Activated T-helper 17 cell treated with anti-CD3 and anti-CD28 coated beads, Interleukin-2, amount 50 U/mL, for 72 hours (primary cell): ENCODE data around the gene PCDH9. TPM values are rescaled to one million over a fixed set of nuclear protein-coding genes. Genes with fewer than 3 reads are reported as not detected.

Experiments used
- ATAC-seq: fragments of 150-1000 bp; cut with Tn5 transposase; replicated peaks from 2 replicates; pipeline ENCODE4 v1.10.0; 2021; ENCODE audit warnings: mild to moderate bottlenecking, moderate library complexity
- H3K27ac Mint-ChIP-seq: one replicate; pipeline ENCODE4 v1.8.0; 2022; ENCODE audit warnings: mixed read lengths
- H3K27me3 Mint-ChIP-seq: one replicate; pipeline ENCODE4 v1.8.0; 2022; ENCODE audit warnings: mixed read lengths
- H3K36me3 Mint-ChIP-seq: one replicate; pipeline ENCODE4 v1.8.0; 2022; ENCODE audit warnings: low read depth, mild to moderate bottlenecking, mixed read lengths
- H3K4me1 Mint-ChIP-seq: one replicate; pipeline ENCODE4 v1.8.0; 2022; ENCODE audit warnings: mixed read lengths
- H3K4me3 Mint-ChIP-seq: one replicate; pipeline ENCODE4 v1.8.0; 2022; ENCODE audit warnings: mild to moderate bottlenecking, mixed read lengths
- H3K9me3 Mint-ChIP-seq: one replicate; pipeline ENCODE4 v1.8.0; 2022; ENCODE audit warnings: mixed read lengths
- total RNA-seq, 2 donors: library from RNA; stranded (reverse); gene quantifications; one replicate each; pipeline ENCODE4 v1.2.3, GENCODE V29; 2022

PCDH9 gene
- total RNA-seq, 2 donors from 2014 or later = 0.11 TPM

- Mint-ChIP-seq H3K27ac (no peak overlapping the region), H3K9me3 (peaks cover 8% of the 10 kb centered on the region), H3K4me3 (no peak overlapping the region), H3K36me3 (no peaks in the 10 kb centered on the region), H3K27me3 (no peaks in the 10 kb centered on the region), H3K4me1 (no peaks in the 10 kb centered on the region)
- no peak for ATAC-seq
These were observed 612.4 kb downstream of the PCDH9 start for GRCh38 chr13:66617786-66618185.

GRCh38 chr13:66612983-66613382, 617.2 kb downstream of the PCDH9 start:
- H3K4me3 Mint-ChIP-seq = no peak overlapping the region
- no peaks in the 10 kb centered on the region for H3K36me3 Mint-ChIP-seq
- H3K9me3 Mint-ChIP-seq = peaks cover 3% of the 10 kb centered on the region
- H3K4me1 Mint-ChIP-seq = no peaks in the 10 kb centered on the region
- ATAC-seq = no peak
- H3K27ac Mint-ChIP-seq = no peak overlapping the region
- H3K27me3 Mint-ChIP-seq = no peaks in the 10 kb centered on the region

GRCh38 chr13:66586489-66586888, 643.6 kb downstream of the PCDH9 start:
- Mint-ChIP-seq H3K27me3 (no peaks in the 10 kb centered on the region), H3K4me3 (no peak overlapping the region), H3K4me1 (no peaks in the 10 kb centered on the region), H3K36me3 (no peaks in the 10 kb centered on the region), H3K9me3 (peaks cover 7% of the 10 kb centered on the region), H3K27ac (no peak overlapping the region)
- no peak for ATAC-seq

DNA sequence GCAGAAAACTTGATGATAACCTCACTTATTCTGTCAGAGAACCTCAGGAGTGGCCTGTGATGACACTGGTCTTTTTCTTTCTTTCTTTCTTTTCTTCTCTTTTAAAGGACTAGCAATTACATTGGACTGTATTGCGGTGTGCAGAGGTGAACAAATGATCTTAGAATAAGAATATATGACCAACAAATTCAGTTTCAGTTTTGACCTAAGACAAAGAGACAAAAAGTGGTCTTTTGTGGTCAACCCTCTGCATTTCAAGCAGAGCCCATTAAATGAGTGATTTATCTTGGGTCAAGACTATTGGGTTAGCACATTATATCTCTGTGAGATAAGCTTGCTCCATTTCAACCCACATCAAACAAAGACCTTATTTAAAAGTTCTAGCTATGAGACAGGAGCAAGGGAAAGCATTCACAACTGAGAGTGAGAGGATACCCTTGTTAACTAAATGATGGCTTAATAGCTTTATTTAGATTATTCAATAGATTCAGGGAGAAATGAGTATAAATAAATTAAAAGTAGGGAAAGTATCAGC, 644.4 kb downstream of the PCDH9 start:
- no peaks in the 10 kb centered on the region for H3K4me1 Mint-ChIP-seq
- ATAC-seq = no peak

DNA sequence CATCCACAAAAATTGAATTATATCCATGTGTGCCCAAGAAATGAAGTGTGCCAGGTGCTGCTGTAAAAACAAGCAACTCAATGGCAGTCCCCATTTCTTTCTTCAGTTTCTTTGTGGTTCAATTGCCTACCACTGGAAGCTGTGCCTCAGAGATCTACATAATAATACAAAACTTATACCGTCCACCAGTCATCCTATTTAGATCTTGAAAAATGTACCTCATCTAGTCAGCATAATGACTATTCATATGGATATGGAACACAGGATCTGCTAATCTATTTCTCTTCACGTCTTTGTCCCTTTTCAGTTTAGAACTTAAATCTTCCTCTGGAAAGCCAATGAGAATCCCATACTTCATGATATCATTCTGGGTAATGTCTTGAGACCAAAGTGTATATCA, 648.5 kb downstream of the PCDH9 start:
- Mint-ChIP-seq H3K4me3 (no peak overlapping the region), H3K4me1 (no peaks in the 10 kb centered on the region), H3K9me3 (peaks cover 7% of the 10 kb centered on the region), H3K27ac (no peak overlapping the region), H3K36me3 (no peaks in the 10 kb centered on the region), H3K27me3 (no peaks in the 10 kb centered on the region)
- ATAC-seq = no peak

More for the DNA sequence above, 644.4 kb downstream of the PCDH9 start:
- Mint-ChIP-seq H3K36me3 (no peaks in the 10 kb centered on the region), H3K9me3 (peaks cover 7% of the 10 kb centered on the region), H3K27me3 (no peaks in the 10 kb centered on the region), H3K27ac (no peak overlapping the region), H3K4me3 (no peak overlapping the region)

DNA sequence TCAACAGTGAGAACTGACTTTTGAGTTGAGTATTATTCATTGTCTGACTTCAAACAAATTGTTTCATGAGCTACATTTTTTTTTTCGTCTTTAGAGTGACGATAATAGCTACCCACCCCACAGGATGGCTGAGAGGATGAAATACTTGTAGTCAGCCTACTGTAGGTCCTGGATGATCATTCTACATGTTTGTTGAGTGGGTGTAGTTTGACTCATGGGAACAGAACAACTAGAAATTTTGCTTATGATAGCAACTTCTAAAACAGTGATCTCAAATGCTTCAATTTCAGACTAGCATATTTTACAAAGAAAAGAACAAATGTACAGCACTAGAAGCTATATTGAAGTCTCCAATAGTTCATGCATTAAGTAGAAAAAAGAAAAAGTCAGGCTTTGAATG, 651.8 kb downstream of the PCDH9 start:
- ATAC-seq = no peak
- Mint-ChIP-seq H3K27me3 (no peaks in the 10 kb centered on the region), H3K4me3 (no peak overlapping the region), H3K36me3 (no peaks in the 10 kb centered on the region), H3K27ac (no peak overlapping the region), H3K4me1 (no peaks in the 10 kb centered on the region), H3K9me3 (peaks cover 5% of the 10 kb centered on the region)

GRCh38 chr13:66577358-66577757, 652.8 kb downstream of the PCDH9 start:
- Mint-ChIP-seq H3K27me3 (no peaks in the 10 kb centered on the region), H3K4me1 (no peaks in the 10 kb centered on the region), H3K27ac (no peak overlapping the region), H3K9me3 (peaks cover 5% of the 10 kb centered on the region), H3K36me3 (no peaks in the 10 kb centered on the region), H3K4me3 (no peak overlapping the region)
- no peak for ATAC-seq

GRCh38 chr13:66576381-66576780, 653.8 kb downstream of the PCDH9 start:
- Mint-ChIP-seq H3K9me3 (peaks cover 5% of the 10 kb centered on the region), H3K27me3 (no peaks in the 10 kb centered on the region), H3K4me3 (no peak overlapping the region), H3K27ac (no peak overlapping the region), H3K4me1 (no peaks in the 10 kb centered on the region), H3K36me3 (no peaks in the 10 kb centered on the region)
- ATAC-seq = no peak

DNA sequence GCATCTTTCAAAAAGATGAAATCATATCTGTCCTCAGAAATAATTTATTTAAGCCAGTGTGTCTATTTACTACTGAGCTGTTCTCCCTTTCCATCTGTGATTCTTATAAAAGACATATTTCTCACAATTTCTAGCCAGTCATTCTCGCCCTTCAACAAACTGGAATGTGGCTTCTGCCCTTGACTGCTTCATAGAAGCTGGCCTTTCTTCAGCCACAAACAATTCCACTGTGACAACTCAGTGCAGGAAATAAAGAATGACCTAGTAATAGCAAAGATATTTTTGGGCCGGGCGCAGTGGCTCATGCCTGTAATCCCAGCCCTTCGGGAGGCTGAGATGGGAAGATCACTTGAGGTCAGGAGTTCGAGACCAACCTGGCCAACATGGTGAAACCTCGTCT, 655.5 kb downstream of the PCDH9 start:
- no peak for ATAC-seq
- no peak overlapping the region for H3K27ac Mint-ChIP-seq
- H3K27me3 Mint-ChIP-seq = no peaks in the 10 kb centered on the region
- peaks cover 5% of the 10 kb centered on the region for H3K9me3 Mint-ChIP-seq
- H3K36me3 Mint-ChIP-seq = no peaks in the 10 kb centered on the region
- no peak overlapping the region for H3K4me3 Mint-ChIP-seq
- no peaks in the 10 kb centered on the region for H3K4me1 Mint-ChIP-seq

DNA sequence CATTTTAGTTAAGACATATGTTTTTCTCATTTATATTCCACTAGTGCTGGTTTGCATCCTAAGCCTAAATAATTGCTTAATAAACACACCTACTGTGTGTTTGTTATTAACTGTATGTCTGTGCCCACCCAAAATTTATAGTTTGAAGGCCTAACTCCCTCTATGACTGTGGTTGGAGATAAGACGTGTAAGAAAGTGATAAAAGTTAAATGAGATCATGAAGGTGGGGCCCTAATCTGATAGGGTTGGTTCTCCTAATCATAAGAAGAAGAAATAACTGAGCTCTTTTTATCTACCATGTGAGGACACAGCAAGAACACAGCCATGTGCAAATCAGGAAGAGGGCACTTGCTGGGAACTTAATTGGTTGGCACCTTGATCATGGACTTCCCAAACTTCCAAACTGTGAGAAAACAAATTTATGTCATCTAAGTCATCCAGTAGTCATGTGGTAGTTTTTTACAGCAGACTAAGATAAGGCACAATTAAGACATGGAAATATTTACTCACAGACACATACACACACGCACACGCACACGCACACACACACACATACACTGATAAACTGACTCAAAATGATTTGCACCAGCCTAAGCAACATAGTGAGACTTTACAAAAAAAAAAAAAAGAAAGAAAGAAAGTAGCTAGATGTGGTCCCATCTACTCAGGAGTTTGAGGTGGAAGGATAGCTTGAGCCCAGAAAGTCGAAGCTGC, 662.1 kb downstream of the PCDH9 start:
- Mint-ChIP-seq H3K9me3 (peaks cover 3% of the 10 kb centered on the region), H3K27me3 (no peaks in the 10 kb centered on the region), H3K27ac (no peak overlapping the region), H3K4me1 (no peaks in the 10 kb centered on the region), H3K36me3 (no peaks in the 10 kb centered on the region), H3K4me3 (no peak overlapping the region)
- no peak for ATAC-seq

DNA sequence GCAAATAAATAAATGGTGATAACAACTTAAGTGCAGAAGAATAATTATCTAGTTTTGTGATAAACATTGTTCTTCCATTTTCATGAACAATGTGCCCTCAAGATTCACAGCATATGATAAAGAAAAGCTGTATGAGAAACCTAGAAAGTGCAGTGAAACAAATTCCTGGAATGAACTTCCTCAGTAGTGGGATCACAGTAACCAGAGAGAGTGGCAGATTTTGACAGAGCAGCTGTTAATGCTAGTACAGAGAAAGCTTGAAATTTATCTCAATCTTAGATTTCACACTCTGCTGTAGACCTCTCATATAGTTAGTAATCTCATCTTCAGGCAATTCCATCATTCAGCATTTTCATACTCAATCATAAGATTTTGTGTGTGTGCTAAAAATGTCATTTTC, 664.9 kb downstream of the PCDH9 start:
- Mint-ChIP-seq H3K9me3 (peaks cover 3% of the 10 kb centered on the region), H3K36me3 (no peaks in the 10 kb centered on the region), H3K4me3 (no peak overlapping the region), H3K27me3 (no peaks in the 10 kb centered on the region), H3K4me1 (no peaks in the 10 kb centered on the region), H3K27ac (no peak overlapping the region)
- ATAC-seq = no peak

- no peaks in the 10 kb centered on the region for H3K27me3 Mint-ChIP-seq
- H3K4me3 Mint-ChIP-seq = no peak overlapping the region
- peaks cover 3% of the 10 kb centered on the region for H3K9me3 Mint-ChIP-seq
- no peak overlapping the region for H3K27ac Mint-ChIP-seq
- no peak for ATAC-seq
- H3K36me3 Mint-ChIP-seq = no peaks in the 10 kb centered on the region
- no peaks in the 10 kb centered on the region for H3K4me1 Mint-ChIP-seq
These were observed 667.1 kb downstream of the PCDH9 start for GRCh38 chr13:66563076-66563475.

DNA sequence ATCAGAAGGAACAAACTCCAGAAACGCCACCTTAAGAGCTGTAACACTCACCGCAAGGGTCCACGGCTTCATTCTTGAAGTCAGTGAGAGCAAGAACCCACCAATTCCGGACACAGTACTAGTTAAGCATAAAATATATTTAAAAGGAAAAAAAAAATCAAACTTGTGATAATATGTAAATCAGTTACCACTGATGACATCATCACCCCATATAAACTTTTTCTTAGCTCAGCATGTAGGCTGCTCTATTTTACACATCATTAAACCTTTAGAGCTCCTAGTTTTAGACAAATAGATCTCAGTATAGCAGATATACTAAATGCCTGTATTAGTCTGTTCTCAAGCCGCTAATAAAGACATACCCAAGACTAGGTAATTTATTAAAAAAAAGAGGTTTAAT, 668.1 kb downstream of the PCDH9 start:
- peaks cover 8% of the 10 kb centered on the region for H3K9me3 Mint-ChIP-seq
- no peaks in the 10 kb centered on the region for H3K36me3 Mint-ChIP-seq
- ATAC-seq = no peak
- no peak overlapping the region for H3K27ac Mint-ChIP-seq
- no peaks in the 10 kb centered on the region for H3K4me1 Mint-ChIP-seq
- H3K4me3 Mint-ChIP-seq = no peak overlapping the region
- no peaks in the 10 kb centered on the region for H3K27me3 Mint-ChIP-seq

- Mint-ChIP-seq H3K27ac (no peak overlapping the region), H3K9me3 (peaks cover 8% of the 10 kb centered on the region), H3K27me3 (no peaks in the 10 kb centered on the region), H3K4me1 (no peaks in the 10 kb centered on the region), H3K4me3 (no peak overlapping the region), H3K36me3 (no peaks in the 10 kb centered on the region)
- ATAC-seq = no peak
These were observed 669.1 kb downstream of the PCDH9 start for GRCh38 chr13:66560991-66561390.

DNA sequence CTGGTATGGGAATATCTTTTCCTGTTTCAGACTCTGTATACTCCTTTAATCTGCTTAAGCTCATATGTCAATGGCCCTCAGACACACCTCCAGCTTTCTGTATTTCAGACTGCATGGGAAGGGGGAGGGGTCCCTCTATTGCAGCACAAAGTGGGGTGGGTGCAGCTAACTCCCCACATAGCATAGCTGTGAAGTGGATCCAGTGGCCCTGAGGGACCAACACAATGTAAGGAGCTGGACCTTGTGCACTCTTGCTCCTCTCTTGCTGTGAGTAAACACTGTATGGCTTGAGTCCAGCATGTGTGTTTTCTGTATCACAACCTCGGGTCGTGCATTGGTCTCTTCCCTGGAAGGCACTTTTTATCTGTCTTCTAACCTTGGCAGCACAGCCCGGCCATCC, 669.9 kb downstream of the PCDH9 start:
- no peaks in the 10 kb centered on the region for H3K27me3 Mint-ChIP-seq
- H3K4me3 Mint-ChIP-seq = no peak overlapping the region
- no peak for ATAC-seq
- H3K27ac Mint-ChIP-seq = no peak overlapping the region
- peaks cover 4% of the 10 kb centered on the region for H3K9me3 Mint-ChIP-seq
- H3K36me3 Mint-ChIP-seq = no peaks in the 10 kb centered on the region
- H3K4me1 Mint-ChIP-seq = no peaks in the 10 kb centered on the region
